ENCODE measurements around the gene OR10AG1. TPM values are rescaled to one million over a fixed set of nuclear protein-coding genes. Genes with fewer than 3 reads are reported as not detected.

Gene OR10AG1, protein sequence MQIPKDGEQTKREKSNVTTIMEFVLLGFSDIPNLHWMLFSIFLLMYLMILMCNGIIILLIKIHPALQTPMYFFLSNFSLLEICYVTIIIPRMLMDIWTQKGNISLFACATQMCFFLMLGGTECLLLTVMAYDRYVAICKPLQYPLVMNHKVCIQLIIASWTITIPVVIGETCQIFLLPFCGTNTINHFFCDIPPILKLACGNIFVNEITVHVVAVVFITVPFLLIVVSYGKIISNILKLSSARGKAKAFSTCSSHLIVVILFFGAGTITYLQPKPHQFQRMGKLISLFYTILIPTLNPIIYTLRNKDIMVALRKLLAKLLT
- not detected in 5 replicates for total RNA-seq (2022; extraction: Qiagen RNA extraction)

DNA sequence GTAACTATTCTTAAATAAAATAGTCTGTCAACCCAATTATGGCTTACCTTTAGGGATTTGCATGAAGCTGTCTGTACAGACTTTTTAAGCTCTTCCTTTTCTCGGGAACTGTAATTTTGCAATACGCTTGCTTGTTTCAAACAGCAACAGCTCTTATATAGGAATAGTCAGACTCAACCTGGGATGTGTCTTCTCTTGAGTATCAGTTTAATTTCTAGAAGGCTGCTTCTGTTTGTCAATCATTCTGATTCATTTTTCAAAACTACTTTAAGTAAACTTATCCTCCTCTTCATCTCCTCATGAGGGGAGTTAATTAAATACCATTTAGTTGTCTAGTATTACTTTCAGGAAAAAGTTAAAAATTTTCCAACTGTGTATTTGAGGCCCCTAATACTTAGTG is at the start of gene OR10AG1:
TSS of gene OR10AG1 (minus strand) at position 101 of the 400 bp plus-strand sequence. CDS start at position 63, 38 bp downstream.

DNA sequence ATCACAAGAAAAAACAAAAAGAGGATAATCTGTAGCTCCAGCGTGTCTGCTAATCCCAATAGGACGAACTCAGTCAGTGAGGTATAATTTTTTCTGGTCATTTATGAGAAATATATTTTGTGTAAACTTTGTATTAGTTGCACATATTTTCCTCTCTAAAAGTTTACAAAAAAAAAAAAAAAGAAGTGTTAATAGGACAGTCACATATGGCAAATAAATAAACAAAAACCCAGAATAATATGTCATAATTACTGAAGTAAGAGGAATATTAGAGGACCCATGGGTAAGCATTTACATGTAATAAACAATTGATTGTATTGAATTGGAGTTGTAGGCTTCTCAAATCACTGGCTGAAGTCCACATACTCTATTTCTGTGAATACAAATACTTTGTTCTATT is 24.8 kb upstream of the OR10AG1 start, which contains the start of gene OR5F1:
TSS of gene OR5F1 (minus strand) at position 101 of the 400 bp plus-strand sequence. CDS start at position 101, 0 bp downstream.

DNA sequence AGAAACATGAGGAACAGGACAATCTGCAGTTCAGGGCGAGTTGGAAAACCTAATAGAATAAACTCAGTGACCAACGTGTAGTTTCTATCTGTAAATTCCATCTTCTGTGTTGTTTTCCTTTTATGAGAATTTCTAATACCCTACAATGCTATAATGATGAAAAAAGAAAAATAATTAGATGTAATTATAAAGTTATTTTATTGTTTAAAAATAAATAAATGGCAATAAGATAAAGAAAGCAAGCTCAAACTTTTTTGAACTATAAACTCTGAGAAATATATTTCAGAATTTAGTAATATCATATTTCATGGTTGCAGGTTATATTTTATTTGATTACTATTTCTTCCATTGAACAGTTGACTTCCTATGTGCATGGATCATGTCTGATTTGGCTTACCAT is 33.4 kb downstream of the OR10AG1 start, which contains the start of gene OR5I1:
TSS of gene OR5I1 (minus strand) at position 101 of the 400 bp plus-strand sequence. CDS start at position 101, 0 bp downstream.

Other genes starting within 250 kb of the OR10AG1 start
- not detected in 5 replicates for gene OR5D13, start 196.5 kb downstream of the OR10AG1 start, total RNA-seq (2022; extraction: Qiagen RNA extraction)
- gene OR5D14, start 174.4 kb downstream of the OR10AG1 start, total RNA-seq (2022; extraction: Qiagen RNA extraction): not detected in 5 replicates
- not detected in 5 replicates for gene OR5L1, start 158.6 kb downstream of the OR10AG1 start, total RNA-seq (2022; extraction: Qiagen RNA extraction)
- gene OR5D18, start 150.3 kb downstream of the OR10AG1 start, total RNA-seq (2022; extraction: Qiagen RNA extraction): not detected in 5 replicates
- not detected in 5 replicates for gene OR5L2, start 142.7 kb downstream of the OR10AG1 start, total RNA-seq (2022; extraction: Qiagen RNA extraction)
- gene OR5D16, start 131.2 kb downstream of the OR10AG1 start, total RNA-seq (2022; extraction: Qiagen RNA extraction): not detected in 5 replicates
- not detected in 5 replicates for gene TRIM51, start 86.6 kb downstream of the OR10AG1 start, total RNA-seq (2022; extraction: Qiagen RNA extraction)
- gene OR5W2, start 55.4 kb downstream of the OR10AG1 start, total RNA-seq (2022; extraction: Qiagen RNA extraction): not detected in 5 replicates
- gene OR5I1, start 33.5 kb downstream of the OR10AG1 start, total RNA-seq (2022; extraction: Qiagen RNA extraction): not detected in 5 replicates
- not detected in 5 replicates for gene OR5F1, start 24.7 kb upstream of the OR10AG1 start, total RNA-seq (2022; extraction: Qiagen RNA extraction)
- gene OR5AS1, start 57.7 kb upstream of the OR10AG1 start, total RNA-seq (2022; extraction: Qiagen RNA extraction): not detected in 5 replicates
- not detected in 5 replicates for gene OR8I2, start 123.4 kb upstream of the OR10AG1 start, total RNA-seq (2022; extraction: Qiagen RNA extraction)
- gene OR8H2, start 133.7 kb upstream of the OR10AG1 start, total RNA-seq (2022; extraction: Qiagen RNA extraction): not detected in 5 replicates
- gene OR8H3, start 152.4 kb upstream of the OR10AG1 start, total RNA-seq (2022; extraction: Qiagen RNA extraction): not detected in 5 replicates
- not detected in 5 replicates for gene OR8J3, start 170.3 kb upstream of the OR10AG1 start, total RNA-seq (2022; extraction: Qiagen RNA extraction)
- not detected in 5 replicates for gene OR8K5, start 190.4 kb upstream of the OR10AG1 start, total RNA-seq (2022; extraction: Qiagen RNA extraction)
- gene OR5J2, start 206.7 kb upstream of the OR10AG1 start, total RNA-seq (2022; extraction: Qiagen RNA extraction): not detected in 5 replicates